HCT116 (cell line): Measurements from ENCODE around the gene CAPN10. TPM values are rescaled to one million over a fixed set of nuclear protein-coding genes. Genes with fewer than 3 reads are reported as not detected.

Source experiments
- ATAC-seq: fragments of 200-7000 bp; cut with Tn5 transposase; 2 replicates; pipeline ENCODE4 v1.9.1; 2020; ENCODE audit warnings: mild to moderate bottlenecking, moderate library complexity
- BruUV-seq: library from RNA; stranded (reverse); fragments of 400-500 nt; replicated peaks from 2 replicates; lab custom pipeline; 2021; lab: Mats Ljungman, UMichigan
- CTCF ChIA-PET: fragments of 300-600 bp; sonication (Branson Sonifier 250); formaldehyde crosslinking; loops from one replicate; lab custom pipeline; 2021; ENCODE audit warnings: antibody characterized with exemption; lab: Charles Lee
- POLR2A ChIA-PET: fragments of 300-600, 350-600 bp; sonication (Branson Sonifier 250); formaldehyde crosslinking; loops from one replicate; lab custom pipeline; 2021; ENCODE audit warnings: antibody characterized with exemption; lab: Charles Lee
- RAD21 ChIA-PET, 2 experiments: fragments of 300-600 bp; sonication (Branson Sonifier 250); formaldehyde crosslinking; loops; one replicate each; lab custom pipeline; 2023; ENCODE audit warnings: low total read pairs in 2 of 2; ENCODE audit not compliant: uncharacterized antibody in 2 of 2, unreplicated experiment in 2 of 2, low non-redundant PET in 1 of 2; lab: Charles Lee
- DNase-seq: peaks from one replicate; pipeline ENCODE4 v3.0.0-alpha.2; 2010; ENCODE audit warnings: low read depth, low spot score
- H2AFZ ChIP-seq: fragments of 200-600 bp; shearing (Covaris generic), sonication (generic); 2 replicates; pipeline ENCODE4 v1.6.1; 2017; ENCODE audit warnings: low read depth, mixed run types, mixed read lengths, antibody characterized with exemption, low read length; ENCODE audit not compliant: poor library complexity, severe bottlenecking
- H3K27ac ChIP-seq: 2 replicates; pipeline ENCODE4 v1.5.1; 2012; ENCODE audit warnings: low read depth, low read length
- H3K27me3 ChIP-seq: fragments of 200-600 bp; sonication (generic); 2 replicates; pipeline ENCODE4 v1.6.1; 2016; ENCODE audit warnings: mixed run types, low read length, mixed read lengths; ENCODE audit not compliant: insufficient read depth
- H3K36me3 ChIP-seq, 2 experiments: fragments of 200-500 bp in 1 of 2; fragments of 200-600 bp in 1 of 2; sonication (Bioruptor generic) in 1 of 2; sonication (generic) in 1 of 2; 2 replicates each; pipeline versions ENCODE4 v1.5.1 to v1.6.1; 2014 to 2016; ENCODE audit warnings: low read length in 2 of 2, inconsistent platforms in 1 of 2, mixed read lengths in 1 of 2, mixed run types in 1 of 2; ENCODE audit not compliant: insufficient read depth in 2 of 2, control insufficient read depth in 1 of 2
- H3K4me1 ChIP-seq, 2 experiments: fragments of 200-600 bp in 1 of 2; sonication (generic) in 1 of 2; 2 replicates each; pipeline versions ENCODE4 v1.5.1 to v1.6.1; 2012 to 2017; ENCODE audit warnings: low read length in 2 of 2, inconsistent platforms in 1 of 2, mild to moderate bottlenecking in 1 of 2, mixed read lengths in 1 of 2, mixed run types in 1 of 2, moderate library complexity in 1 of 2; ENCODE audit not compliant: insufficient read depth in 2 of 2, control insufficient read depth in 1 of 2
- H3K4me2 ChIP-seq: fragments of 200-600 bp; sonication (generic); 2 replicates; pipeline ENCODE4 v1.6.1; 2017; ENCODE audit warnings: mixed run types, low read length, mixed read lengths
- H3K4me3 ChIP-seq, 2 experiments: fragments of 200-600 bp in 1 of 2; sonication (generic) in 1 of 2; replicated peaks in 1 of 2; 2 replicates each; pipeline ENCODE4 v1.5.1; 2011 to 2016; ENCODE audit warnings: low read length in 2 of 2, control low read depth in 1 of 2, low read depth in 1 of 2, mild to moderate bottlenecking in 1 of 2, mixed read lengths in 1 of 2, mixed run types in 1 of 2
- H3K79me2 ChIP-seq: fragments of 200-600 bp; sonication (generic); 2 replicates; pipeline ENCODE4 v1.6.1; 2017; ENCODE audit warnings: mild to moderate bottlenecking, mixed run types, low read length, moderate library complexity, mixed read lengths; ENCODE audit not compliant: insufficient read depth
- H3K9ac ChIP-seq: fragments of 200-600 bp; sonication (generic); 2 replicates; pipeline ENCODE4 v1.6.1; 2016; ENCODE audit warnings: low read length, mixed read lengths
- H3K9me2 ChIP-seq: fragments of 200-600 bp; sonication (generic), shearing (Covaris generic); 2 replicates; pipeline ENCODE4 v1.6.1; 2017; ENCODE audit warnings: mixed run types, mild to moderate bottlenecking, moderate library complexity; ENCODE audit not compliant: insufficient read depth
- H3K9me3 ChIP-seq, 2 experiments: fragments of 200-500 bp in 1 of 2; fragments of 200-600 bp in 1 of 2; sonication (Bioruptor generic) in 1 of 2; sonication (generic) in 1 of 2; 2 replicates each; pipeline ENCODE4 v1.6.1; 2014 to 2017; ENCODE audit warnings: low read length in 2 of 2, mixed read lengths in 2 of 2, inconsistent platforms in 1 of 2, low read depth in 1 of 2, mild to moderate bottlenecking in 1 of 2, mixed run types in 1 of 2, moderate library complexity in 1 of 2; ENCODE audit not compliant: control insufficient read depth in 1 of 2, insufficient read depth in 1 of 2
- H4K20me1 ChIP-seq: fragments of 200-600 bp; sonication (generic), shearing (Covaris generic); 2 replicates; pipeline ENCODE4 v1.6.1; 2017; ENCODE audit warnings: mixed run types, mild to moderate bottlenecking, moderate library complexity; ENCODE audit not compliant: insufficient read depth
- CEBPB ChIP-seq: IDR thresholded peaks from 2 replicates; pipeline ENCODE4 v1.6.1; 2012; ENCODE audit warnings: low read depth
- CTCF ChIP-seq, 3 experiments: fragments of 200-600 bp in 1 of 3; sonication (generic) in 1 of 3; IDR thresholded peaks in 2 of 3; conservative IDR thresholded peaks in 1 of 3; 2 replicates each; pipeline ENCODE4 v1.5.1; 2012 to 2017; ENCODE audit warnings: low read depth in 2 of 3, low read length in 2 of 3, antibody characterized with exemption in 1 of 3, borderline replicate concordance in 1 of 3, control low read depth in 1 of 3, mild to moderate bottlenecking in 1 of 3, mixed read lengths in 1 of 3, mixed run types in 1 of 3, moderate library complexity in 1 of 3; ENCODE audit not compliant: insufficient read depth in 1 of 3
- EGR1 ChIP-seq: IDR thresholded peaks from 2 replicates; pipeline ENCODE4 v1.6.1; 2012; ENCODE audit warnings: low read depth
- ELF1 ChIP-seq: IDR thresholded peaks from 2 replicates; pipeline ENCODE4 v1.6.1; 2012; ENCODE audit warnings: low read depth, borderline replicate concordance
- EZH2 ChIP-seq: fragments of 200-600 bp; sonication (generic); IDR thresholded peaks from 2 replicates; pipeline ENCODE4 v1.6.1; 2017; ENCODE audit warnings: antibody characterized with exemption, mixed run types
- JUND ChIP-seq: IDR thresholded peaks from 2 replicates; pipeline ENCODE4 v1.6.1; 2012
- POLR2AphosphoS5 ChIP-seq: IDR thresholded peaks from 2 replicates; pipeline ENCODE4 v1.6.1; 2011; ENCODE audit warnings: mild to moderate bottlenecking, low read depth, low read length, moderate library complexity
- RAD21 ChIP-seq: IDR thresholded peaks from 2 replicates; pipeline ENCODE4 v1.6.1; 2012; ENCODE audit warnings: low read depth, mild to moderate bottlenecking
- REST ChIP-seq: IDR thresholded peaks from 2 replicates; pipeline ENCODE4 v1.6.1; 2012; ENCODE audit warnings: low read depth
- SP1 ChIP-seq: IDR thresholded peaks from 2 replicates; pipeline ENCODE4 v1.6.1; 2012; ENCODE audit warnings: low read depth
- TCF7L2 ChIP-seq: IDR thresholded peaks from 2 replicates; pipeline ENCODE4 v1.7.0; 2011; ENCODE audit warnings: borderline replicate concordance, inconsistent platforms; ENCODE audit not compliant: insufficient read depth, insufficient read length; ENCODE audit errors: extremely low read depth
- ZBTB33 ChIP-seq: IDR thresholded peaks from 2 replicates; pipeline ENCODE4 v1.6.1; 2011; ENCODE audit warnings: mild to moderate bottlenecking, low read length, moderate library complexity; ENCODE audit not compliant: insufficient replicate concordance; ENCODE audit errors: extremely low read depth
- ZFX ChIP-seq: fragments of 450-650 bp; IDR thresholded peaks from 2 replicates; pipeline ENCODE4 v1.6.1; 2017
- intact Hi-C: fragments of 100-400 bp; cut with micrococcal nuclease; formaldehyde crosslinking; loops from 2 replicates; pipeline ENCODE4 v1.10.0; 2022
- total RNA-seq: library from RNA; stranded (reverse); gene quantifications from one replicate; pipeline ENCODE4 v1.2.1, GENCODE V29; 2021; ENCODE audit not compliant: unreplicated experiment

CAPN10 gene
- total RNA-seq, 1 experiment from 2014 or later = 40.7 TPM

- ChIA-PET CTCF (no interaction called here), POLR2A (no interaction called here), RAD21 (no interaction called here)
- ATAC-seq = no peak
- DNase-seq = no peak
- H3K27me3 ChIP-seq = no peaks in the 10 kb centered on the region
- intact Hi-C loops = no loop called here
- no peak overlapping the region for H2AFZ ChIP-seq
- H3K9ac ChIP-seq = no peak overlapping the region
- H3K9me2 ChIP-seq = no peaks in the 10 kb centered on the region
- no peaks in the 10 kb centered on the region for H4K20me1 ChIP-seq
- no peak overlapping the region for H3K27ac ChIP-seq
- 0 out of 4 replicates have a peak, but pooled peaks cover 0 to 2% of the 10 kb centered on the region in 2 experiments for H3K36me3 ChIP-seq
- H3K9me3 ChIP-seq = no peaks in the 10 kb centered on the region
- peaks cover under 1 to 7% of the 10 kb centered on the region in 2 experiments for H3K4me1 ChIP-seq
- H3K4me2 ChIP-seq = no peak overlapping the region
- no peak overlapping the region for H3K4me3 ChIP-seq
- BruUV-seq = no TSS peak
- peaks cover 47% of the 10 kb centered on the region for H3K79me2 ChIP-seq
- TF ChIP-seq ZFX (no peak), ELF1 (no peak), CEBPB (no peak), EGR1 (no peak), REST (no peak), SP1 (no peak), POLR2AphosphoS5 (no peak), JUND (no peak), ZBTB33 (no peak), TCF7L2 (no peak), RAD21 (no peak), CTCF (IDR thresholded peaks at IDR 0.05 in 2 of 3, conservative IDR thresholded peaks at IDR 0.05 in 1 of 3; ENCODE audit: borderline replicate concordance in 1 of 3, insufficient read depth in 1 of 3, low read depth in 2 of 3, low read length in 2 of 3) (no peak), EZH2 (no peak)
These were observed 32.5 kb upstream of the CAPN10 start for GRCh38 chr2:240553956-240554480.
